Small intestine (tissue), 7 donors: ENCODE results near the gene MAMLD1. TPM values are rescaled to one million over a fixed set of nuclear protein-coding genes. Genes with fewer than 3 reads are reported as not detected.

Experiments used
- DNase-seq, 2 donors: peaks; one replicate each; pipeline versions ENCODE4 v3.0.0 to v3.0.0-alpha.2; 2013
- FAIRE-seq: peaks from 2 replicates; lab custom pipeline; 2012; peaks lifted over from hg19 to GRCh38; lab: Jason Lieb, UNC
- H3K27ac ChIP-seq, 3 donors: one replicate each; pipeline ENCODE4 v1.5.1; 2013; ENCODE audit warnings: low read length in 2 of 3, mild to moderate bottlenecking in 2 of 3, control low read depth in 1 of 3, inconsistent platforms in 1 of 3, low read depth in 1 of 3, moderate library complexity in 1 of 3
- H3K27me3 ChIP-seq, 3 donors: one replicate each; pipeline ENCODE4 v1.6.1; 2013; ENCODE audit warnings: low read length in 3 of 3, inconsistent platforms in 1 of 3; ENCODE audit not compliant: control insufficient read depth in 3 of 3, insufficient read depth in 3 of 3
- H3K36me3 ChIP-seq, 3 donors: one replicate each; pipeline ENCODE4 v1.6.1; 2013; ENCODE audit warnings: low read length in 3 of 3, inconsistent platforms in 1 of 3, low read depth in 1 of 3, mild to moderate bottlenecking in 1 of 3, moderate library complexity in 1 of 3; ENCODE audit not compliant: control insufficient read depth in 3 of 3, insufficient read depth in 2 of 3
- H3K4me1 ChIP-seq, 3 donors: one replicate each; pipeline ENCODE4 v1.6.1; 2013; ENCODE audit warnings: low read length in 2 of 3, inconsistent platforms in 1 of 3, low read depth in 1 of 3, mild to moderate bottlenecking in 1 of 3, moderate library complexity in 1 of 3; ENCODE audit not compliant: control insufficient read depth in 3 of 3, insufficient read depth in 2 of 3
- H3K4me3 ChIP-seq, 3 donors: one replicate each; pipeline ENCODE4 v1.5.1; 2013; ENCODE audit warnings: low read length in 3 of 3, control low read depth in 1 of 3, inconsistent platforms in 1 of 3, low read depth in 1 of 3, mild to moderate bottlenecking in 1 of 3, moderate library complexity in 1 of 3
- H3K9me3 ChIP-seq, 2 donors: one replicate each; pipeline ENCODE4 v1.6.1; 2013; ENCODE audit warnings: low read depth in 1 of 2, low read length in 1 of 2; ENCODE audit not compliant: control insufficient read depth in 2 of 2, insufficient read depth in 1 of 2
- WGBS, 3 donors: extraction: QIAGEN DNeasy Blood & Tissue Kit; methylation state at CpG; one replicate each; pipeline ENCODE4 v1.1.7; 2013; 5-methylcytosine and 5-hydroxymethylcytosine counted together
- polyA plus RNA-seq, 4 donors: library from polyadenylated mRNA; stranded (reverse) in 3 of 4; unstranded in 1 of 4; fragments of 200-250 nt in 3 of 4; fragments of 120-200 nt in 1 of 4; gene quantifications; one replicate each; pipeline versions ENCODE4 v1.2.1 to v1.2.3, GENCODE V29; 2013
- donor health status: healthy with polysubstance abuse.
- donor health status: control.
- donor health status: control.
- donor health status: Bipolar disorder and iron deficiency.
- donor health status: healthy.

The MAMLD1 gene
- polyA plus RNA-seq, 4 donors, result 0.81 to 2.2 (median 1.4) TPM; not detected in 1

- no peak overlapping the region for H3K4me3 ChIP-seq
- H3K27ac ChIP-seq, result no peak overlapping the region
- peaks cover 0 to 8% (median 0%) of the 10 kb centered on the region in 3 donors for H3K4me1 ChIP-seq
- no peak for DNase-seq
- WGBS, 3 donors, result 63 to 75% (median 73%) methylated on average over 9 of the region's 9 CpGs
- FAIRE-seq, result no peak
- H3K9me3 ChIP-seq, result no peaks in the 10 kb centered on the region
- no peaks in the 10 kb centered on the region for H3K27me3 ChIP-seq
- no peaks in the 10 kb centered on the region for H3K36me3 ChIP-seq
Measured at GRCh38 chrX:150513544-150513943, 150.4 kb downstream of the MAMLD1 start.

- FAIRE-seq, result no peak
Measured at GRCh38 chrX:150514462-150514861, 151.3 kb downstream of the MAMLD1 start.

GRCh38 chrX:150515801-150516200 lies 152.7 kb downstream of the MAMLD1 start:
- WGBS, 3 donors, result 40 to 53% (median 50%) methylated on average over 1 of the region's 1 CpG
- Histone ChIP-seq H3K4me1 (no peaks in the 10 kb centered on the region), H3K36me3 (no peaks in the 10 kb centered on the region), H3K9me3 (no peaks in the 10 kb centered on the region), H3K27me3 (no peaks in the 10 kb centered on the region), H3K4me3 (no peak overlapping the region), H3K27ac (no peak overlapping the region)
- DNase-seq, result no peak
- no peak for FAIRE-seq

More at GRCh38 chrX:150514462-150514861, 151.3 kb downstream of the MAMLD1 start:
- H3K27me3 ChIP-seq, result no peaks in the 10 kb centered on the region
- DNase-seq, result no peak
- no peaks in the 10 kb centered on the region for H3K36me3 ChIP-seq
- H3K9me3 ChIP-seq, result no peaks in the 10 kb centered on the region
- 84 to 93% (median 88%) methylated on average over 4 of the region's 4 CpGs for WGBS, 3 donors
- H3K4me3 ChIP-seq, result no peak overlapping the region
- no peaks in the 10 kb centered on the region for H3K4me1 ChIP-seq
- H3K27ac ChIP-seq, result no peak overlapping the region

- Histone ChIP-seq H3K4me1 (no peaks in the 10 kb centered on the region), H3K27ac (no peak overlapping the region), H3K4me3 (no peak overlapping the region), H3K9me3 (no peaks in the 10 kb centered on the region), H3K27me3 (no peaks in the 10 kb centered on the region), H3K36me3 (no peaks in the 10 kb centered on the region)
- DNase-seq (no peak), FAIRE-seq (no peak)
- WGBS, 3 donors, result 59 to 65% (median 61%) methylated on average over 4 of the region's 4 CpGs
Measured at GRCh38 chrX:150517303-150517910, 154.3 kb downstream of the MAMLD1 start.

GRCh38 chrX:150522494-150522893 lies 159.4 kb downstream of the MAMLD1 start:
- WGBS, 3 donors, result 75 to 86% (median 86%) methylated on average over 2 of the region's 2 CpGs
- Histone ChIP-seq H3K27ac (no peak overlapping the region), H3K9me3 (no peaks in the 10 kb centered on the region), H3K27me3 (peaks cover 0 to 3% (median 0%) of the 10 kb centered on the region in 3 donors), H3K4me1 (no peaks in the 10 kb centered on the region), H3K36me3 (no peaks in the 10 kb centered on the region), H3K4me3 (no peak overlapping the region)
- FAIRE-seq, result no peak
- no peak for DNase-seq

GRCh38 chrX:150525061-150525919 lies 162.2 kb downstream of the MAMLD1 start:
- 68 to 78% (median 69%) methylated on average over 5 to 10 of the region's 10 CpGs for WGBS, 3 donors
- no peak for DNase-seq
- Histone ChIP-seq H3K4me3 (no peak overlapping the region), H3K27ac (no peak overlapping the region), H3K4me1 (no peaks in the 10 kb centered on the region), H3K27me3 (peaks cover 0 to 3% (median 0%) of the 10 kb centered on the region in 3 donors), H3K36me3 (no peaks in the 10 kb centered on the region), H3K9me3 (no peaks in the 10 kb centered on the region)
- FAIRE-seq, result no peak

- H3K4me1 ChIP-seq, result no peaks in the 10 kb centered on the region
- H3K9me3 ChIP-seq, result no peaks in the 10 kb centered on the region
- no peaks in the 10 kb centered on the region for H3K36me3 ChIP-seq
- 72 to 92% (median 78%) methylated on average over 7 of the region's 7 CpGs for WGBS, 3 donors
- DNase-seq (no peak), FAIRE-seq (no peak)
- H3K4me3 ChIP-seq, result no peak overlapping the region
- peaks cover 0 to 3% (median 0%) of the 10 kb centered on the region in 3 donors for H3K27me3 ChIP-seq
- H3K27ac ChIP-seq, result no peak overlapping the region
Measured at GRCh38 chrX:150526692-150527091, 163.6 kb downstream of the MAMLD1 start.

- Histone ChIP-seq H3K27ac (no peak overlapping the region), H3K36me3 (no peaks in the 10 kb centered on the region), H3K4me1 (no peaks in the 10 kb centered on the region), H3K27me3 (peaks cover 0 to 3% (median 0%) of the 10 kb centered on the region in 3 donors), H3K9me3 (no peaks in the 10 kb centered on the region), H3K4me3 (no peak overlapping the region)
- 69 to 96% (median 89%) methylated on average over 3 of the region's 3 CpGs for whole genome bisulfite sequencing, 3 donors
- DNase-seq (no peak), FAIRE-seq (no peak)
Measured at GRCh38 chrX:150527108-150527507, 164.0 kb downstream of the MAMLD1 start.
